SH-SY5Y (cell line): Measurements from ENCODE around the gene PDE4D.

ENCODE experiments used
- GATA2 ChIP-seq: IDR thresholded peaks from 2 replicates; pipeline ENCODE4 v1.6.1; 2011; ENCODE audit warnings: mild to moderate bottlenecking, low read depth, low read length
- GATA3 ChIP-seq: IDR thresholded peaks from 2 replicates; pipeline ENCODE4 v1.6.1; 2011; ENCODE audit warnings: low read depth, mild to moderate bottlenecking, low read length, moderate library complexity

DNA sequence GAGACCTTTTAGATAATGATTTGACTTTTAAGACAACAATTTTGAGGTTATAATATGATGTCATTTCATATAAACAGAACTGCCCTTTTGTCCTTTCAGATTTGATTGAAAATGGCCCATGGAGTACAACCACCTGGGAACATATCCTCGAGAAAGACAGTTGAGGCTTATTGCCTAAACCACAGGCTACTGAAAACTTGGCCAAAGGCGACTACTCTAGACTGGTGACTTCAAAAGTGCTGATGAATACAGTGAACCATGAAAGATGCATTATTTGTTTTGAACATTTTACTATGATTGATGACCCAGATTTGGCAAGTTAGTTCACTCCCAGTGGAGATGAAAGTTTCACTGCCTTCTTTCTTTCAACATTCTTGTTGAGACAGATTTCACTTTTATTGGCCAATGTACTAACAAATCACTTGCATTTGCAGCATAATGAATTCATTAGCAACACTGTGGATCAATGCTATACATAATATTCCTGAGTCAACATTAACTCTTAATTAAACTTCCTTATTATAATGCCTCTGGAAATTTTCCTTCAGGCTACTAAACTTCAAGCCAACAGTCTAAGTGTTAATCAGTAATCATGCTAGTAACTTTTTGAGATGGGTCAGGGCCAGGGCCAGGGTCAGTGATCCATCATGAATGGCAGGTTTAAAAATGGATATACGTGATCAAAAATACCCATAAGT, 830.4 kb downstream of the PDE4D start:
- no peak for TF ChIP-seq GATA2
- no peak for TF ChIP-seq GATA3
